ENCODE data around the gene TRPC1.

TRPC1 gene

GRCh38 chr3:142844339-142844977 is 120.6 kb downstream of the TRPC1 start:
- peak; percentile 28 for DNase-seq

DNA sequence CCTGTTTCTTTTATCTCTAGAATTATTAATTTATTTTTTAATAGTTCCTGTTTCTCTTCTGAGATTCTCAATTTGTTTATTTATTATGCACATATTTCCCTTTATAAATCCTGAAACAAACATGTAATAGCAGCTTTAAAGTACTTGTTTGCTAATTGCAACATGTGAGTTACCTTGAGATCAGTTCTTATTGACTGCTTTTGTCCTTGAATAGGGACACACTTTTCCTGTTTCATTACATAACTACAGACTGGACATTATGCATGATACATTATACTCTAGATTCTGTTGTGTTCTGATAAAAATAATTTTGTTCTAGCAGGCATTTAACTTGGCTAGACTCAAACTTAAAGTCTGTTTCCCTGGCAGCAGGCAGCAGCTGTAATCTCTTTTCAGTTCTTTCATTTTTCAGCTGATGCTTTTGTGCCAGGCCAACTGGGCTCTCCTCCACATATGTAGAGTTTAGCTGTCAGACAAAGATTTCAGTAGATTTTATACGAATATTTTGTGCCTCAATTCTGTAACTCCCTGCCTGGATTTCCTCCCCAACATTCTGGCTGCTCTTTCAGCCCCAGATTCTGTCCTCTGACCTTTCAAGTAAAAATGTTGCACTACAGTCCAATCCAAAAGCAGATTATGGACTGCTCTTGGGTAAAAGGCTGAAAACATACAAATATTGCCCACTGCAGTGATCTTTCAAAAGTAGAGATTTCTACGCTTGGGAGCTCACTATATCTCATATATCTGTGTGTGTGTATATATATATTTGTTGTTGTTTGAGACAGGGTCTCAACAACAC is 123.1 kb downstream of the TRPC1 start:
- DNase-seq, result no peak

GRCh38 chr3:142849148-142849547 is 125.3 kb downstream of the TRPC1 start:
- no peak for DNase-seq

DNA sequence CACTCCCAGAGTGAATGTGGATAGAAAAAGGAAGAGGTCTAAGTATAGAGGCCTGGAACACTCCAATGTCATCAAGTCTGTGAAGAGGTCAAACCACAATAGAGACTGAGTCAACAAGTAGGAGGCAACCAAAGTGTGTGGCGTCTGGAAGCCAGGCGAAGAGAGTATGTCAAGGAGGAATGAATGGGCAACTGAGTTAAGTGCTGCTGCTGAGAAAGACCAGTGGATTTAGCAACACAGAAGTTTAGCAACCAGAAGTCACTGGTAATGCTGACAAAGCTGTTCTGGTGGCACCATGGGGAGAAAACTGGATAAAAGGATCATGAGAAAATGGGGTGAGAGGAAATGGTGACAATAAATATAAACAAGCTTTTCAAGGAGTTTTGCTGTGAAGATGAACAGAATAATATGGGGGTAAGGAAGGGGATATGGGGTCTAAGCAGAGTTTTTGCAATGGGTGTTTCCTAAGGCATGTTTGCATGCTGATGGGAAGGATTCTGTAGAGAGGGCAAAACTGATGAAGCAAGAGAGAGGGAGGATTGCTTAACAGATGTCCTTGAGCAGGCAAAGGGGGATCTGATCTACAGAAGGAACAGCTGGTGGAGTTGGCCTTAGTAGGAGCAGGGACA is 126.7 kb downstream of the TRPC1 start:
- peak; percentile 97 for DNase-seq

DNA sequence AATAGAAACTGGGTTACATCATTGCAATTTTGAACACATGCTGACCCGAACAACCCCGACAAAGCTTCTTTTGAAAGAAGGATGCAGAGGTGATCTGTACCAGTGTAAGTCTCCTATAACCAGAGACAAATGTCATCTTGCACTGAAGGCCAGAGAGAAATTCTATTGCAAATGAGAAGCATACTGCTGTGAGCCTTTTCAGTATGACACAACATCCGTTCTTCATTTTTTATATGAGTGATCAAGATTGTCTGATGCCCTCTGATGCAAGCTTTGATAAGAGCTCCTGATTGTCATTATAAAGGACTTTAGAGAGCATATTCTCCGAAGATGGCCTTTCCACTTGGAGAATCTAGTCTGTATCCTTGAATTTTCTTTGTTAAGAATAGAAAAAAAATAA is 128.2 kb downstream of the TRPC1 start:
- DNase-seq, result no peak

- DNase-seq, result peak; percentile 94
These were observed 129.7 kb downstream of the TRPC1 start for GRCh38 chr3:142853270-142854168.

DNA sequence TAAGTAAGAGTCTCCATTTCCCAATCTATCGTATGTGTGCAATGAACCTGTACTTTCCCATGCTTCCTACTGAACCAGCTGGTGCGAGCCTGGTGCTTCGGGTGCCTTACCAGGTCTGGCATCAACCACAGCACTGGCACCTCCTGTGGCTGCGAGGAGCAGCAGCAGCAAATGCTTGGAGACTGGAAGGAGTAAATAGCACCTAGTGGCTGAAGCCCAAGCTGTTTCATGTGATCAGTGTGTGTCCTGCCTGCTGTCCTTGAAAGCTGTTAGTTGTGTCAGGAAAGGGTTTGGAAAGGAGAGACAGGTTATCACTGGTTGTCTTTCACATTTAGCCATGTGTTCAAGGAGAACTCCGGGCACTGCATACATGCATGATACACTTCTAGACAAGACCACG is 133.2 kb downstream of the TRPC1 start:
- peak; percentile 21 for DNase-seq

All from kidney glomerular epithelial cell (primary cell).